NCI-H1930 (cell line): Measurements from ENCODE around the gene ZNF423.
A peak's percentile ranks its signal among the peaks of the same experiment; 100 is the strongest.

ENCODE experiments used
- DNase-seq, 2 experiments: peaks; one replicate each; lab custom pipeline; 2025; lab: John Stamatoyannopoulos, UW

Gene ZNF423

GRCh38 chr16:49869731-49870130 lies 13.8 kb upstream of the ZNF423 start:
- no peak for DNase-seq

- DNase-seq = no peak
Observed at GRCh38 chr16:49867796-49868668, 12.1 kb upstream of the ZNF423 start.

GRCh38 chr16:49867234-49867633 lies 11.3 kb upstream of the ZNF423 start:
- no peak for DNase-seq

- DNase-seq = no peak
Observed at GRCh38 chr16:49866595-49867071, 10.7 kb upstream of the ZNF423 start.

DNA sequence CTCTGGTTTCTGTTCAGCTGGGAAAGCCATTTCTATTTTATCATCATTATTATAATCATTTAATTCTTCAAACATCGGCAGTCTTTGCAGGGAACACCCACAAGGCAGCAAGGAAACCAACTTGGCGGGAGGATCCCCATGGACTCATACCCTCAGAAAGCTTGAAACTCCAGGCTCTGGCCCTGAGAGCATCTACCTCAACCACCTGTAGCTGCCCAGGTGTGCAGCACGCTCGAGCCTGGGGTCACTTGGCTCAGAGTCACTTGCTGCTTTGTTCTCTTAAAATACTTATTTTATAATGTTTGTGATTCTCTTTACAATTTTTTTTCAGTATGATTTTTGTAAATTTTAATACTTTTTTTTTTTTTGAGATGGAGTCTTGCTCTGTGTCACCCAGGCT lies 6.8 kb upstream of the ZNF423 start:
- DNase-seq = no peak

DNA sequence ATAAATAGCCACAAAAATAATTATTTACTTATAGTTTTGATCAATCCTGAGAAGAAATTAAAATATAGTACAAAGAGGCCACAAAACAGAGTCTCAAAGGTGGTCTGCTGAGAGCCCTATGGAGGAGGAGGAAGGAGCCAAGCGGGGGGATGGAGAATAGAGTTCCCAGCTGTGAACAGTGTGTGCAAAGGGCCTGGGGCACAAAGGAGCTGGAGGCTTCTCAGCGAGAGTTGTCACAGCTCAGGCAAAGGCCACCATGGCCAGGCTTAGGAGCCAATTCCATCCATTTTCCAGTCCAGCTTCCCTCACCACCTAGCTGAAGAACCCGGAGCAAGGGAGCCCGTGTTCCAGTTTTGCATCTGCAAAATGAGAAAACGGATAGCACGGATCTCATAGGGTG lies 5.4 kb upstream of the ZNF423 start:
- no peak for DNase-seq

DNA sequence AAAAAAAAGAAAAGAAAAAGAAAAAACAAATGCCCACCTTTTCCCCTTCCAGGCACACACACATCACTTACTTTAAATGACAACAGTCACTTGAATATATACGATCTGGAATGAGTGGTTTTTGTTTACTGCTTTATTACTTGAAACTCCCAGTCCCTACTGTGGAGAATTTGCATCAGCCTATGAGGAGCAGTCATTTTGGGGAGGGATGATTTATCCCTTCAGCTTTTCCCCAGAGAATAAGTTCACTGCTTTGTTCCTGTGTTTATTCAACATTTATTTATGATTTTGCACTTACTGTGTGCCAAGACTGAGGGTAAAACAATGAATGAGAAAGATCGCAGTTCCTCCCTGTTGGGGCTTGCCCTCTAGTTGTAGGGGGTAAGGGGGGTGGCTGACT lies 4.7 kb upstream of the ZNF423 start:
- no peak for DNase-seq

GRCh38 chr16:49859125-49859811 lies 3.4 kb upstream of the ZNF423 start:
- no peak for DNase-seq

DNA sequence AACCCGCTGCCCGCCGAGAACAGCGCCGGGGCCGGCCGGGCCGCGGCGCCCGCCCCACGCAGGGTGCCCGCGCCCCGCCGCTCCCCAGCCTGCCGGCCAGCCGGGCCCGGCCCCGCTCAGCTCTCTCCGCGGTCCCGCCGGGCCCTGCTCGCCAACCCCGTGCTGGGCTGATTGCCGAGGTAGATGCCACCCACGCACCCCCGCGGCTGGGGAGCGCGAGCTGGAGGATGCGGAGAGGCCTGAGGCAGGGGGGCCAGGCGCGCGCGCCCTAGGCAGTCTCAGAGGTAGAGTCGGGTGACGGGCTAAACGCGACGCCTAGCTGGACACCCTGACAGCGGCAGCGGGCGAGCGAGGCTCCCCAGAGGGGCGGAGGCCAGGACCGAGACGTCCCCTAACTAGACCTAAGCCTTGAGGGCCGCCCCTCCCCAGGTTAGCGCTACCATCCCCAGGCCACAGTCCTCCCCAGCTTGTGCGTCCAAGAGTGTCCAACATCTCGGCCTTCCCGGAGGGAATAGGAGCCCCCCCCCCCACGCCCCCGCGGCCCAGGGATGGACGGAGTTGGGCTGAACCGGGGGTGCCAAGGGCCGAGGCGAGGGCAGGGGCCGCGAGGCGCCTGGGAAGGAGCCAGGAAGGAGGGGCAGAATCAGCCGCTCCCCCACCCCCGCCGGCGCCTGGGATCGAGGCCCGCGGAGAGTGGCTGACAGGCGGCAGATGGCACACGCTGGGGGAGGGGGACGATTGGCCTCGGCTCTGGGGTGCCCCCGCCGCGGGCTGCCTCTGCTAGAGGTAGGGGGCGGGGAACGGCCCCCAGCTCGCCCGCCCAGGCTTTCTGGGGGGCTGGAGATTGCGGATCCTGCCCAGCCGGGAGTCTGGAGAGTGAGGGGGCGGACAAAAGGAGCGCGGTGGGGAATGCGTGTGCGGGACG lies 2.5 kb upstream of the ZNF423 start:
- DNase-seq = no peak

DNA sequence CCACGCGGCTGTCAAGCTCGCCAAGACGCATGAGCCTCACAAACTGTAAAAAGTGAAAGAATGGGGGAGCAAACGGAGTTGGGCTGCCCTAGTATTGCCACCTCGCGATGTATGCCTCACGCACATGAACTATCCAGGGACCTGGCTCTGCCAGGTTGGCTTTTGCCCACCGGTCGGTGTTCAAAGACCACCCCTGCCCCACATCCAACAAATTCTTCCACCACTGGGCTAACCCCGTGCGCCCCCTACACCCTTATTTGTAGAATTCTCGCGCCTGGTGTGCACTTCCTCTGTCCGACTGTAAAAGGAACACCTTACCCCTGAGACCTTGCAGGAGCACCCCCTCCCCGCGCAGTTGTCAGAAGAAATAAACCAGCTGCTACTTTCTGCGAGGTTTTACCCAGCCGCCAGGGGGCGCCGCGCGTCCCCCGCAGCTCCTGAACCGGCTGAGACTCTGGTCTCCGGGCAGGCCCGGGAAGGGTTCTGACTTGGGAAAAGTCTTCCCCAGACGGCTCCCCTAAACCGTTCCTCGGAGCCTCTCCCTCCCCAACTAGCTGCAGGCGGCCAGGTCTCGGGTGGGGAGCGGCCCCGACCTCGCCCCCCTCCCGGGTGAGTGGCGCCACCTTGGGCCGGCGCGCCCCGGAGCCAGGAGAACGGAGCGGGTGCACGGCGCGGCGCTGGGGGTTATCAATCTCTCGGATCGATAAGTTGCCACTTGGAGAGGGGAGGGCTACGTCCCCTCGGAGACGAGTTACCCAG lies 1.7 kb upstream of the ZNF423 start:
- peak in 1 of 2 experiments; percentile 22 for DNase-seq

DNA sequence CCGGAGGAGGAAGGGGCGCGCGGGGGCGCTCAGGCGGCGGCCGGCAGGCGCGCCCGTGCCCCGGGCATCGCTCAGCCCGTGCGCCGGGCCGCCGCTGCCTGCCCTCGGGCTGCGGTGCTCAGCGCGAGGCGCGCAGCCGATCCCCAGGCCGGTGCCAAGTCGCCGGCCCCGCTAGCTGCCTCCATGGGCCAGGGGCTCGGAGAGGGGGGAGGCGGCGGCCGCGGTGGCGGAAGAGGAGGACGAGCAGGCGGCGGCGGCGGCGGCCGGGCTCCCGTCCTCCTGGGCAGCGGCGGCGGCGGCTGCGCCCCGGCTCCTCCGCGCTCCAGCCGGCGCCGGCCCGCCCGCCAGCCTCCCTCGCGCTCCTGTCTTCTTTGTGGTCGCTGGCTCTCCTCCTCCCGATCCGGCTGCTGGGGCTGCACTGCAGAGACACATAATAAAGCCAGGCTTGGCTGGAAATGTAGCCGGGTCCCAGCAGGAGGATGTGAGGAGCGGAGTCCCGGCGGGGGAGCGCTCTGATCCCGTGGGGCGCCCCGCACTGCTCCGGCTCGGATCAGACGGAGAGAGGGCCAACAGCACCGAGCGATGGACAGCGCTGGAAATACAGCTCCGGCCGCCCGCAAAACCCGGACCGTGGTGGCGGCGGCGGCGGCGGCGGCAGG lies 889 bp upstream of the ZNF423 start:
- DNase-seq = no peak

GRCh38 chr16:49855280-49855821 lies 561 bp downstream of the ZNF423 start:
- peak in 1 of 2 experiments; percentile 47 for DNase-seq

GRCh38 chr16:49854796-49855203 lies 1.1 kb downstream of the ZNF423 start:
- DNase-seq = no peak

DNA sequence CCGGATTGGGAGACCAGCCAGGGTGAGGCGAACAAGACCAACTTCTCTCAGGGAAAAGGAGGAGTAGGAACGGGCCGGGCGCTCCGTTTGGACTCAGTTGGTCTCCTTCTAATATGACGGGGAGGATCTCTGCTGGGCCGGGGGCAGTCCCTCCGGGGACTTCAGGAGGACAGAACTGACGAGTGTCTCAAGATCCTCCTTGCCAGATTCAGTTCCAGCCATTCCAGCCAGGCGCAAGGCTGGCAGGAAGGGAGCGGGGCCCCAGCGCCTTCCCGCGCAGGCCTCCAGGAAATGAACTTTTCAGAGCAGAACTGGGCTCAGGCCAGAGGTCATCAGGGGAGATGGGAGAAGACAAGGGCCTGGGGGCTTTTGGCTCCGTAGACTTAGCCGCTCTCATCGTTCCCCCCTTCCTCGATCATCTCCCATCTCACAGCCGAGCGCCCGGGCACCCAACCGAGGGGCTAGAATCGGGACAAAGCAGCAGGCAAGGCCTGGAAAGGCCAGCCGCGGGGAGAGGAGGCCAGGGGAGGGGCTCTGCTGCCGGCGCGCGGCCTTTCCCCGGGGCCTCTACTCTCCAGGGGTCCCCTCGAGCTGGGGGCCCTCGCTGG lies 1.6 kb downstream of the ZNF423 start:
- no peak for DNase-seq

DNA sequence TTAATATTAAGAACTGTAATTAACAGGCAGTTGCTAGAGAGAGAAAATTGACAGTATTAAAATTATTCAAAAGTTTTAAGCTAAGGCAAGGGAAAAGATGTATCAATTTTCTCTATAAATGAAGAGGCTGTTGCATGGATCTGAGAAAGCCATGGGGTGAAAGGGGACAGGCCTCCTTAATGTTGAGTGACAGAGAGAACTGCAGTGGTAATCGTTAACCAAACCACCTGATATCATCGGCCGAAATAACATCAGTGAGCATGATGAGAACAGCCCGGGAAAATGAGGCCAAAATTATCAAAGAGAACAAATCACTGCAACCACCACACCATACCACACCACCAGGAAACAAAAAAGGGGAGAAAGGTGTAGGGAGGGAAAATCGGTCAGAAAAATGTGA lies 3.6 kb downstream of the ZNF423 start:
- DNase-seq = no peak

- no peak for DNase-seq
Observed at GRCh38 chr16:49851468-49851787, 4.5 kb downstream of the ZNF423 start.

- DNase-seq = no peak
Observed at GRCh38 chr16:49850558-49851467, 5.1 kb downstream of the ZNF423 start.

GRCh38 chr16:49849754-49850108 lies 6.2 kb downstream of the ZNF423 start:
- DNase-seq = no peak

- DNase-seq = peak in 1 of 2 experiments; percentile 3
Observed at GRCh38 chr16:49849037-49849753, 6.7 kb downstream of the ZNF423 start.
